Measurements from ENCODE around the gene CDH23.

DNA sequence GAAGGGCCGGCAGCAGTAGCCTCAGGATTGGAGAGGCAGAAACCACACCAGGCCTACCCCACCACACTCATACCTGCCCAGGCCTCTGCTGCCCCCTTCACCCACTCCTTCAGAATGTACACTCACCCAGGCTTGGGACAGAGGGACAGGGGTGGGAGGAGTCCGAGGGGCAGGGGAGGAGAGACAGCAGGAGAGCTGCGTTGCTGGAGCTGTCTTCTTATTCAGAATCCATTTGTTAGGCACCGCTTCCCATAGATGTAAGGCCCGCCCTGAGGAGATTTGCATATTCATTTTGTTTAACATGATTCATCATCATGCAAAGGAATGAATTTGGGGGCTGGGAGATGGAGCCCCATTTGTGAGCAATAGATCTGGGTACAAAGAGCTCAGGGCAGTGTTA, 156.7 kb downstream of the CDH23 start:
- TF ChIP-seq, protein P1, sequence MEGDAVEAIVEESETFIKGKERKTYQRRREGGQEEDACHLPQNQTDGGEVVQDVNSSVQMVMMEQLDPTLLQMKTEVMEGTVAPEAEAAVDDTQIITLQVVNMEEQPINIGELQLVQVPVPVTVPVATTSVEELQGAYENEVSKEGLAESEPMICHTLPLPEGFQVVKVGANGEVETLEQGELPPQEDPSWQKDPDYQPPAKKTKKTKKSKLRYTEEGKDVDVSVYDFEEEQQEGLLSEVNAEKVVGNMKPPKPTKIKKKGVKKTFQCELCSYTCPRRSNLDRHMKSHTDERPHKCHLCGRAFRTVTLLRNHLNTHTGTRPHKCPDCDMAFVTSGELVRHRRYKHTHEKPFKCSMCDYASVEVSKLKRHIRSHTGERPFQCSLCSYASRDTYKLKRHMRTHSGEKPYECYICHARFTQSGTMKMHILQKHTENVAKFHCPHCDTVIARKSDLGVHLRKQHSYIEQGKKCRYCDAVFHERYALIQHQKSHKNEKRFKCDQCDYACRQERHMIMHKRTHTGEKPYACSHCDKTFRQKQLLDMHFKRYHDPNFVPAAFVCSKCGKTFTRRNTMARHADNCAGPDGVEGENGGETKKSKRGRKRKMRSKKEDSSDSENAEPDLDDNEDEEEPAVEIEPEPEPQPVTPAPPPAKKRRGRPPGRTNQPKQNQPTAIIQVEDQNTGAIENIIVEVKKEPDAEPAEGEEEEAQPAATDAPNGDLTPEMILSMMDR (conservative IDR thresholded peaks at IDR 0.05): no peak
- TF ChIP-seq EZH2 (IDR thresholded peaks at IDR 0.05; ENCODE audit: low read depth): no peak
